Activated CD4-positive, alpha-beta T cell treated with anti-CD3 and anti-CD28 coated beads for 36 hours (primary cell): ENCODE measurements around the gene FREM2. TPM values are rescaled to one million over a fixed set of nuclear protein-coding genes. Genes with fewer than 3 reads are reported as not detected.
A peak's percentile ranks its signal among the peaks of the same experiment; 100 is the strongest.

ENCODE experiments used
- ATAC-seq: fragments of 200-7000 bp; cut with Tn5 transposase; one replicate; pipeline ENCODE4 v1.10.0; 2021; ENCODE audit warnings: mild to moderate bottlenecking, moderate library complexity
- CTCF ChIA-PET: fragments of 350-600 bp; sonication (Branson Sonifier 250); formaldehyde crosslinking; loops from one replicate; lab custom pipeline; 2021; ENCODE audit warnings: antibody characterized with exemption; lab: Charles Lee
- POLR2A ChIA-PET: fragments of 350-600 bp; sonication (Branson Sonifier 250); formaldehyde crosslinking; loops from one replicate; lab custom pipeline; 2021; ENCODE audit warnings: antibody characterized with exemption, inconsistent platforms; lab: Charles Lee
- DNase-seq: peaks from one replicate; pipeline ENCODE4 v3.0.0-alpha.2; 2020
- H3K27ac Mint-ChIP-seq: one replicate; pipeline ENCODE4 v1.8.0; 2021; ENCODE audit warnings: mixed read lengths
- H3K27me3 Mint-ChIP-seq: one replicate; pipeline ENCODE4 v1.8.0; 2021; ENCODE audit warnings: mixed read lengths
- H3K36me3 Mint-ChIP-seq: one replicate; pipeline ENCODE4 v1.8.0; 2021; ENCODE audit warnings: low read depth, mixed read lengths
- H3K4me1 Mint-ChIP-seq: one replicate; pipeline ENCODE4 v1.8.0; 2021; ENCODE audit warnings: mixed read lengths
- H3K4me3 Mint-ChIP-seq: one replicate; pipeline ENCODE4 v1.8.0; 2021; ENCODE audit warnings: mild to moderate bottlenecking, moderate library complexity, mixed read lengths
- H3K9me3 Mint-ChIP-seq: one replicate; pipeline ENCODE4 v1.8.0; 2021; ENCODE audit warnings: low read depth, mixed read lengths
- intact Hi-C, 2 experiments: fragments of 100-400 bp; cut with DNase I in 1 of 2; cut with micrococcal nuclease in 1 of 2; formaldehyde crosslinking; loops; one replicate each; pipeline versions ENCODE4 v1.14.2 to v1.15.1; 2022 to 2024; cut with DNase I, micrococcal nuclease
- total RNA-seq, 2 experiments: library from RNA; stranded (reverse); gene quantifications; one replicate each; pipeline ENCODE4 v1.2.3, GENCODE V29; 2021

FREM2 gene, protein sequence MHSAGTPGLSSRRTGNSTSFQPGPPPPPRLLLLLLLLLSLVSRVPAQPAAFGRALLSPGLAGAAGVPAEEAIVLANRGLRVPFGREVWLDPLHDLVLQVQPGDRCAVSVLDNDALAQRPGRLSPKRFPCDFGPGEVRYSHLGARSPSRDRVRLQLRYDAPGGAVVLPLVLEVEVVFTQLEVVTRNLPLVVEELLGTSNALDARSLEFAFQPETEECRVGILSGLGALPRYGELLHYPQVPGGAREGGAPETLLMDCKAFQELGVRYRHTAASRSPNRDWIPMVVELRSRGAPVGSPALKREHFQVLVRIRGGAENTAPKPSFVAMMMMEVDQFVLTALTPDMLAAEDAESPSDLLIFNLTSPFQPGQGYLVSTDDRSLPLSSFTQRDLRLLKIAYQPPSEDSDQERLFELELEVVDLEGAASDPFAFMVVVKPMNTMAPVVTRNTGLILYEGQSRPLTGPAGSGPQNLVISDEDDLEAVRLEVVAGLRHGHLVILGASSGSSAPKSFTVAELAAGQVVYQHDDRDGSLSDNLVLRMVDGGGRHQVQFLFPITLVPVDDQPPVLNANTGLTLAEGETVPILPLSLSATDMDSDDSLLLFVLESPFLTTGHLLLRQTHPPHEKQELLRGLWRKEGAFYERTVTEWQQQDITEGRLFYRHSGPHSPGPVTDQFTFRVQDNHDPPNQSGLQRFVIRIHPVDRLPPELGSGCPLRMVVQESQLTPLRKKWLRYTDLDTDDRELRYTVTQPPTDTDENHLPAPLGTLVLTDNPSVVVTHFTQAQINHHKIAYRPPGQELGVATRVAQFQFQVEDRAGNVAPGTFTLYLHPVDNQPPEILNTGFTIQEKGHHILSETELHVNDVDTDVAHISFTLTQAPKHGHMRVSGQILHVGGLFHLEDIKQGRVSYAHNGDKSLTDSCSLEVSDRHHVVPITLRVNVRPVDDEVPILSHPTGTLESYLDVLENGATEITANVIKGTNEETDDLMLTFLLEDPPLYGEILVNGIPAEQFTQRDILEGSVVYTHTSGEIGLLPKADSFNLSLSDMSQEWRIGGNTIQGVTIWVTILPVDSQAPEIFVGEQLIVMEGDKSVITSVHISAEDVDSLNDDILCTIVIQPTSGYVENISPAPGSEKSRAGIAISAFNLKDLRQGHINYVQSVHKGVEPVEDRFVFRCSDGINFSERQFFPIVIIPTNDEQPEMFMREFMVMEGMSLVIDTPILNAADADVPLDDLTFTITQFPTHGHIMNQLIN (N-terminal part only)
- not detected for total RNA-seq

DNA sequence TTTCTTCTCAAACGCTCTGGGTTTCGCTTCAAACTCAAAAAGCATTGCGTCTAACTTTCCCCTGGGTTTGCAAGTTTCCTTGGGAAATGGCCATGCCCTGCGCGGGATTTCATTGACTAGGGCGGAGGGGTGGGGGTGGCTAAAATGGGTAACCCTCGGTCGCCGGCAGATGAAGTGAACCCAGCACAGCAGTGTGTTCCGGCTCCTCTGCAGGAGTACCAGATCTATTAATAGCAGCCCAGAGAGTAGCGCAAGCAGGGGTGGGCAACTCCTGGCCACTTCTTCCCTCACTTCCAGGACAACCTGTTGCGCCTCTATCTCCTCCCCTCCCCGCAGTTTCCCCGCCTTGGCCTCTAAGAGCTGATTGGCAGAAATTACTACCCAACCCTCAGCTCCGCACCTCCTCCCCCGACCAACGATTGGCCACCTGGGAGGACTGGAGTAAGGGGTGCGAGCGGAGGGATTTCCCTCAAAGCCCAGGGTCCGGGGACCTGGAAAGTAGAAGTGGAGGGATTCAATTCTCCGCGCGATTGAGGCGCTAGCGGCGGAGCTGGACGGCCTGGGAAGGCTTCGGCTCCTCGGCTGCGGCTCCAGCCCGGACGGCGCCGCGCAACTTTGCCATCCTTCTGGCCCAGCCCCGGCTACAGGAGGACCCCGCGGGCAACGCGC is at the start of gene FREM2:
TSS of gene FREM2 (plus strand) at position 501 of the 669 bp plus-strand sequence. CDS start 268 bp downstream, outside the sequence.
- CTCF ChIA-PET, result interaction anchor here (0.6 kb wide), 2 partner anchors 15 to 228 kb away, joined by 3 to 4 read pairs; no protein-coding TSS in a partner anchor
- intact Hi-C loops, result loop anchor here (5.0 kb wide), 1 partner anchor 186 kb away; no protein-coding TSS in a partner anchor
- Mint-ChIP-seq H3K4me1 (no peaks in the 10 kb centered on the region), H3K27me3 (peaks cover 19% of the 10 kb centered on the region), H3K36me3 (no peaks in the 10 kb centered on the region), H3K4me3 (peak within 1 kb of the TSS; percentile 3), H3K9me3 (no peaks in the 10 kb centered on the region), H3K27ac (no peak within 1 kb of the TSS)
- DNase-seq (no peak), ATAC-seq (no peak)
- POLR2A ChIA-PET, result no interaction called here

DNA sequence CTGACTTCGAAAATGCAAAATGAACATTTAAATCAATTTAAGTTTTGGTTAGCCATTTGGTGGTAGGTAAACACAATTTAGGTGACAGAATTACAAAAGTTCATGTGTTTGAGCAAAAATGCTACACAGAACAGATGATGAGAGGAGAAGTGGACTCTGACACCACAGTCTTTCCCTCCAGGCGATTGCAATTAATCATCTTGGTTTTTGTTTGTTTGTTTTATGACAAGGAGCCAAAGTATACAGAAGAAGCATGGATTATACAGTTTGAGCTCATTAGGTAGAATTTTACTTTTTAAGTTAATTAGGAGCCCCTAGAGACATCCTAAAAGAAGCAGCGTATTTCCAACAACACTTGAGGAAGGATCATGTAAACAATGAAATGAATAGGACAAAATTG is 49.3 kb upstream of the FREM2 start:
- CTCF ChIA-PET, result no interaction called here
- Mint-ChIP-seq H3K4me3 (no peak overlapping the region), H3K36me3 (no peaks in the 10 kb centered on the region), H3K27ac (no peak overlapping the region), H3K27me3 (peaks cover 7% of the 10 kb centered on the region), H3K9me3 (no peaks in the 10 kb centered on the region), H3K4me1 (no peaks in the 10 kb centered on the region)
- no peak for ATAC-seq
- no peak for DNase-seq
- POLR2A ChIA-PET, result no interaction called here
- intact Hi-C loops, result no loop called here

DNA sequence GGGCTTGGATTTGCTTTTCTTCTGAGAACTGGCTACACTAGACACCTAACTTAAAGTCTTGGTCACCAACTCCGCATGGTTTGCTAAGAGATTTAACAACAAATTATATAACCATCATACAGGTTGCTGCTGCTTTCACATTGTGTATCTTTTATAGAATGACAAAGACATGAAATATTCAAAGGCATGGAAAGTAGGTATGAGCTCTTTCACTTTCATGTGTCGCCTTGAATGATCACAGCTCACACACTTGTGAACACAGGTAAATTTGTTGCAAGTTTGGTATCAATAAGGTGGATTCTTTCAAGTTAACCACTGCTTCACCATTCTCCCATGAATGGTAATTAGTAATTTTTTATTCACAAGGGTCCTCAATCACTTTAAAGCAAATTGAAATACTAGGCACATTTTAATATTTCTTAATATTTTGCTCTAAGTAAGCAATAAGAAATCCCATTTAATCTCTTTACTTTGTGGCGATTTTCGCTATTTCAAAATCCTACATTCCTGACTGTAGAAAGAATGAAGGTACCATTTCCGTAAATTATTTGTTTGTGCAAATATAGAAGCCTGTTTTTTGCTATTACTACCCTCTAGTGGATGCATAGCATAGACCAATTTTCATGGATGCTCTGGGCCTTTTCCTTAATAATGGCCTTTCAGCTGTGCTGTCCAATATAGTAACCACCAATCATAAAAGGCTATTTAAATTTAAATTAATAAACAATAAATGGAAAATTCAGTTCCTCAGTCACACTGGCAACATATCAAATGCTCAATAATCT is 45.5 kb upstream of the FREM2 start:
- peaks cover 3% of the 10 kb centered on the region for H3K27me3 Mint-ChIP-seq
- ChIA-PET POLR2A (no interaction called here), CTCF (no interaction called here)
- H3K4me3 Mint-ChIP-seq, result no peak overlapping the region
- no peaks in the 10 kb centered on the region for H3K9me3 Mint-ChIP-seq
- H3K36me3 Mint-ChIP-seq, result no peaks in the 10 kb centered on the region
- ATAC-seq (no peak), DNase-seq (no peak)
- intact Hi-C loops, result no loop called here
- H3K4me1 Mint-ChIP-seq, result no peaks in the 10 kb centered on the region
- H3K27ac Mint-ChIP-seq, result no peak overlapping the region

DNA sequence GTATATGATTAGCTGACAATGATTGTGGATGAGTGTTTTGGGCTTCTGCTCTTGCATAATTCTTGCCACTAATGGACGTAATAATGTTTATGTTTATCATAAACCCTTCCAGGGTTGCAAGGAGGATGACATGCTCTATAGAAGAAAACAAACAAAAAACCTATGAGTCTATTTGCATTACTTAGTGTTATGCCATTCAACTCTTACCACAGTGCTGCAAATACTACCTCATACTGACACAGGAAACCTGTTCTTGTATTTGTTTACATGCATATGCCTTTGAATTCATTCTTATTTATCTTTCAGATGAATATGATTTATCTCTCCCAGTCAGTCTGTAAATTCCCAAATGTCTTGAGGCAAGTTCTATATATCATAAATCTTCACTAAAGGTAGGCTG is 39.6 kb upstream of the FREM2 start:
- ATAC-seq, result no peak
- H3K36me3 Mint-ChIP-seq, result no peaks in the 10 kb centered on the region

DNA sequence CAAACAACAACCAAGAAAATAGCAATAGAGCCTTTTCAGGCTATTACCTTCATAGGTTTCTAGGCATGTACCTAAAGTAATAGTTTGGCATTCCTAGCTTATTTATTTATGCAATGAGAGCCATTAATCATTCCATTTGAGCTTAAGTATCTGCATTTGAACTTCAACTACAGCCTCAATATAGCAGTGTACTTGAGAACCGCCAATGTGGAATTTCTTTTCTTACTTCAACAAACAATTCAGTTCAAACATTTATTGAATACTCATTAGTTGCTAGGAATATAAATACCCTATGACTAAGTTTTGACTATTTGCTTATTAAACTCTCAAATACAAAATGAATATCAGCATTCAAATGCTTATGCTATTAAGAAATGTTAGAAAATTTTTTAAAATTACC is 38.0 kb upstream of the FREM2 start:
- ChIA-PET CTCF (no interaction called here), POLR2A (no interaction called here)
- Mint-ChIP-seq H3K9me3 (no peaks in the 10 kb centered on the region), H3K36me3 (no peaks in the 10 kb centered on the region), H3K27me3 (peaks cover 5% of the 10 kb centered on the region), H3K27ac (no peak overlapping the region), H3K4me1 (no peaks in the 10 kb centered on the region), H3K4me3 (no peak overlapping the region)
- intact Hi-C loops, result no loop called here
- no peak for DNase-seq
- no peak for ATAC-seq

More for the DNA sequence above, 39.6 kb upstream of the FREM2 start:
- Mint-ChIP-seq H3K4me3 (no peak overlapping the region), H3K27ac (no peak overlapping the region), H3K9me3 (no peaks in the 10 kb centered on the region), H3K4me1 (no peaks in the 10 kb centered on the region), H3K27me3 (peaks cover 5% of the 10 kb centered on the region)
- POLR2A ChIA-PET, result no interaction called here
- DNase-seq, result no peak
- intact Hi-C loops, result no loop called here
- CTCF ChIA-PET, result no interaction called here

DNA sequence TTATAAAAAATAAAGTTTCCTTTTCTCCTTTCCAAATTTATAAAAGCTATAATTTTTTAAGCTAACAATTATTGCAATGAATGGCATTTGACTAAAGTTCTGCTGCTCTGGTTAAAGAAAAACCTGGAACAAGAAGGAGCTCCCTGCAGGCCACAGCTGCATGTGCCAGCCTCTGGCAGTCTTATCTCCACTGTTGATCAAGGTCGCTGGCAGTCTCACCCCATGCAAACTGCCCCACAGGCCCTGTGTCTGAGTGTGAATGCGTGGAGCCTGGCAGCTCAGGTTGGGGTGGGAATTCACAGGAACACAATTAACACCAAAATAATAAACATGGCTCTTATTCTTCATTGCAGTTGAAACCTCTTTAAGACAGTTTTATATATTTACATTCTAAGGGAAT is 30.2 kb upstream of the FREM2 start:
- H3K36me3 Mint-ChIP-seq, result no peaks in the 10 kb centered on the region
- no peaks in the 10 kb centered on the region for H3K4me1 Mint-ChIP-seq
- H3K27me3 Mint-ChIP-seq, result peaks cover 13% of the 10 kb centered on the region
- no peak overlapping the region for H3K4me3 Mint-ChIP-seq
- no peak overlapping the region for H3K27ac Mint-ChIP-seq
- intact Hi-C loops, result no loop called here
- ATAC-seq, result no peak
- ChIA-PET POLR2A (no interaction called here), CTCF (no interaction called here)
- no peak for DNase-seq
- no peaks in the 10 kb centered on the region for H3K9me3 Mint-ChIP-seq

DNA sequence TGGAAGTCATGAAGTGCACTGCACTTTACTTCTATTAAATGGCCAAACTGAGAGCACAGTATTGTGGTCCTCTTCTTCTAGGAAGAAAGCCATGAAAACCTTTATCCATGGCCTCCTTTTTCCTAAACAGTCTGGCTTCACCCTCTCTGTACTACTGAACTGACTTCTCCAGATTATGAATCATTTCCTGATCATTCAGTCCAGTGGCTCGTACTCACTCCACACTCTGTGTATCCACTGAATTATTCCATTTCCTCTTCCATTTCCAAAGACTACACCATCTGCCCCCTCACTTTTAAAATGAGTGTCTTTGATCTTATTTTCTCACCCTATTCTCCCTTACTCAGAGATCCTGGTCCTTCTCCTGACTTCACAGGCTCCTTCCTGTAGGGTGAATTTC is 29.7 kb upstream of the FREM2 start:
- Mint-ChIP-seq H3K9me3 (no peaks in the 10 kb centered on the region), H3K36me3 (no peaks in the 10 kb centered on the region), H3K4me3 (no peak overlapping the region), H3K27ac (no peak overlapping the region), H3K27me3 (peaks cover 13% of the 10 kb centered on the region), H3K4me1 (no peaks in the 10 kb centered on the region)
- ATAC-seq (no peak), DNase-seq (no peak)
- ChIA-PET CTCF (no interaction called here), POLR2A (no interaction called here)
- intact Hi-C loops, result no loop called here

DNA sequence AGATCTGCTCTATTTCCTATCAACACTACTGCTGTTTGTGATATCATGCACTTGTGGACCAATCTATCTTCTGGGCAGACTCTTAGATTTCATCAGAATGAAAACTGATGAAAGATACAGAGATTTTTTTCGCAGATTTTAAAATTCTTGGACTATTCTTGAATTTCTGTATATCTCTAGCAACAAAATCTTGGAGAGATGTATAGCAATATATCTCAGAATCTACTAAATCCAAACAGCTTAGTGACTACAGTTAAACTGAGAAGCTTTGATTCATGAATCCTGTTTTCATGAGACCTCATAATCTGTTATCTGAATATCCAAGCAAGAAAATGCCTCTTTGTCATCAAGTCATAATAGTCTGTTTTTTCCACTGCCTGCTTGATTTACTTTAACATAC is 28.0 kb upstream of the FREM2 start:
- DNase-seq, result no peak
- intact Hi-C loops, result no loop called here
- no peak for ATAC-seq
- Mint-ChIP-seq H3K27me3 (peaks cover 16% of the 10 kb centered on the region), H3K9me3 (no peaks in the 10 kb centered on the region), H3K4me3 (no peak overlapping the region), H3K36me3 (no peaks in the 10 kb centered on the region), H3K4me1 (no peaks in the 10 kb centered on the region), H3K27ac (no peak overlapping the region)
- POLR2A ChIA-PET, result no interaction called here
- CTCF ChIA-PET, result interaction anchor here (0.7 kb wide), 1 partner anchor 146 kb away, joined by 4 read pairs; no protein-coding TSS in a partner anchor

DNA sequence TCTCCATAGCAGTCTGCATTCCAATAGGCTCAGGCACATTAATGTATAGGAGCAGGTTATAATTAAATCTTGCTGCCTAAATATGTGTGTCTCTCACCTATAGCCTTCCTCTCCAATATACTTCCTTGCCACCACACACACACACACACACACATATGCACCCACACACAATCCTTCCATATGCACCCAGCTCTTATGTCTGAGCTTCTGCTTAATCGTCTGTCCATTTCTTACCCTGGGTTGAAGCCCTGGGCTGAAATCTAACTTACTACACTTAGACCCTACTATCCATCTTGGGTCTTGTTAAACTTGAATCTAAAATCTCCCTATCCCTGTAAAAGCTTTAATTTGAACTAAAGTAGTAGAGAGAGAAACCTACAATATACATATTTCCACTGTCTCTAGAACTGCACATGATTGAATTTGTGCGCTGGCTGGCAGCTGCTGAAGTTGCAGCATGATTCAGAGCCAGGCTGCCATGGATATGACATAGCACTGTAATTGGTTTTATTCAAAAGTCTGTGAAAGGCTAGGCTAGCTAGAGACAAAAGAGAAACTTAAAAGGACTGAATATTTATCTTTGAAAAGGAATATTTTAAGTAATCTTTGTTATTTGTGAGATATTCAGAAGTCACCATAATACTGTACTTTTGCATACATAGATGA is 25.7 kb upstream of the FREM2 start:
- no peak for DNase-seq
- intact Hi-C loops, result no loop called here

DNA sequence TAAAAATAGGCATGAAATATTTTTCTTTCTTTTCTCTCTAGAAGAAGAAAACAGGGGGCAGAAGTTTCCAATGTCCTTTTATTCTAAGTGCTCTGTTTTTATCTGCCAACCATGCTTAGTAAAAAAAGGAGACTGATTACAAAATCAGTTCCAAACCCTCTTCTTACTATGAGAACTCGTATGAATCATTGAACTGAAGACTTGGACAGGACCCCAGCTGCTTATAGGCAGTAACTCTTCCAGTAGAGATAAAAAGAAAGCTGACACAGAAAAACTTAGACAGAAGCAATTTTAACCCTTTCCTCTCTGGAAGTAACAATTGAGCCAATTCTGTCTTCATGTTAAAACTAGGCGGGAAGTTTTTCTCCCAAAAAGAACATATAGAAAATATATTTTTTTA is 24.5 kb upstream of the FREM2 start:
- ATAC-seq (no peak), DNase-seq (no peak)
- CTCF ChIA-PET, result no interaction called here
- POLR2A ChIA-PET, result no interaction called here
- Mint-ChIP-seq H3K36me3 (no peaks in the 10 kb centered on the region), H3K4me3 (no peak overlapping the region), H3K9me3 (no peaks in the 10 kb centered on the region), H3K27ac (no peak overlapping the region), H3K4me1 (no peaks in the 10 kb centered on the region), H3K27me3 (peaks cover 21% of the 10 kb centered on the region)
- intact Hi-C loops, result no loop called here

More for the DNA sequence above, 25.7 kb upstream of the FREM2 start:
- H3K27me3 Mint-ChIP-seq, result peaks cover 17% of the 10 kb centered on the region
- H3K36me3 Mint-ChIP-seq, result no peaks in the 10 kb centered on the region
- ChIA-PET CTCF (interaction anchor here (0.7 kb wide), 1 partner anchor 778 kb away, joined by 3 read pairs; no protein-coding TSS in a partner anchor), POLR2A (interaction anchor here (0.7 kb wide), 1 partner anchor 1528 kb away, joined by 3 read pairs; no protein-coding TSS in a partner anchor)
- H3K9me3 Mint-ChIP-seq, result no peaks in the 10 kb centered on the region
- no peak overlapping the region for H3K27ac Mint-ChIP-seq
- H3K4me3 Mint-ChIP-seq, result no peak overlapping the region
- H3K4me1 Mint-ChIP-seq, result no peaks in the 10 kb centered on the region
- no peak for ATAC-seq
